Dermis blood vessel endothelial cell (primary cell): ENCODE measurements around the gene SAFB2. TPM values are rescaled to one million over a fixed set of nuclear protein-coding genes. Genes with fewer than 3 reads are reported as not detected.

Experiments
- DNase-seq: peaks from one replicate; pipeline ENCODE4 v3.0.0; 2010
- total RNA-seq: library from RNA; depleted of rRNA; stranded (reverse); fragments of >200 nt; gene quantifications from 2 replicates; pipeline ENCODE4 v1.2.3, GENCODE V29; 2014

Gene SAFB2
- 33.4 and 47.5 TPM in 2 replicates for total RNA-seq

- peak; percentile 100 for DNase-seq
These were observed at the start of gene SAFB2, which contains the start of gene SAFB for GRCh38 chr19:5622465-5623396. Gene SAFB2 (minus strand): TSS chr19:5622776. CDS start chr19:5622715, 61 bp downstream. Gene SAFB (plus strand): TSS chr19:5623083. CDS start chr19:5623206, 123 bp downstream.

- no peak for DNase-seq
These were observed 49.0 kb upstream of the SAFB2 start for GRCh38 chr19:5671600-5671999.

GRCh38 chr19:5669212-5669611 is 46.6 kb upstream of the SAFB2 start:
- DNase-seq, result no peak

GRCh38 chr19:5667751-5668271 is 45.2 kb upstream of the SAFB2 start:
- no peak for DNase-seq

GRCh38 chr19:5666921-5667610 is 44.5 kb upstream of the SAFB2 start:
- no peak for DNase-seq

GRCh38 chr19:5665781-5666513 is 43.4 kb upstream of the SAFB2 start:
- DNase-seq, result peak; percentile 72

GRCh38 chr19:5664515-5664914 is 41.9 kb upstream of the SAFB2 start:
- no peak for DNase-seq

- DNase-seq, result no peak
These were observed 41.3 kb upstream of the SAFB2 start for GRCh38 chr19:5663904-5664303.

GRCh38 chr19:5661483-5661882 is 38.9 kb upstream of the SAFB2 start:
- no peak for DNase-seq

- DNase-seq, result no peak
These were observed 32.8 kb upstream of the SAFB2 start for GRCh38 chr19:5655412-5655811.

GRCh38 chr19:5654931-5655330 is 32.4 kb upstream of the SAFB2 start:
- no peak for DNase-seq

GRCh38 chr19:5652261-5652660 is 29.7 kb upstream of the SAFB2 start:
- no peak for DNase-seq

GRCh38 chr19:5651361-5651760 is 28.8 kb upstream of the SAFB2 start:
- DNase-seq, result no peak

GRCh38 chr19:5648464-5648863 is 25.9 kb upstream of the SAFB2 start:
- DNase-seq, result no peak

- no peak for DNase-seq
These were observed 24.1 kb upstream of the SAFB2 start for GRCh38 chr19:5646703-5647102.

- no peak for DNase-seq
These were observed 22.8 kb upstream of the SAFB2 start for GRCh38 chr19:5645409-5645808.

GRCh38 chr19:5644037-5644436 is 21.5 kb upstream of the SAFB2 start:
- DNase-seq, result no peak

GRCh38 chr19:5643060-5643459 is 20.5 kb upstream of the SAFB2 start:
- no peak for DNase-seq

GRCh38 chr19:5642204-5642603 is 19.6 kb upstream of the SAFB2 start:
- DNase-seq, result no peak

- DNase-seq, result no peak
These were observed 18.6 kb upstream of the SAFB2 start for GRCh38 chr19:5641171-5641570.

GRCh38 chr19:5637971-5638370 is 15.4 kb upstream of the SAFB2 start:
- no peak for DNase-seq

- DNase-seq, result no peak
These were observed 12.9 kb upstream of the SAFB2 start for GRCh38 chr19:5635427-5635826.

- no peak for DNase-seq
These were observed 10.1 kb upstream of the SAFB2 start for GRCh38 chr19:5632657-5633056.
